Testis (tissue), 3 donors: ENCODE results near the gene TUBGCP6. TPM values are rescaled to one million over a fixed set of nuclear protein-coding genes. Genes with fewer than 3 reads are reported as not detected.

ENCODE experiments used
- DNase-seq: peaks from one replicate; pipeline ENCODE4 v3.0.0-alpha.2; 2019
- H3K27ac ChIP-seq, 2 donors: fragments of 200-600 bp; sonication (generic); one replicate each; pipeline ENCODE4 v1.5.1; 2019
- H3K27me3 ChIP-seq: fragments of 200-600 bp; sonication (generic); one replicate; pipeline ENCODE4 v1.5.1; 2019
- H3K36me3 ChIP-seq: fragments of 200-600 bp; sonication (generic); one replicate; pipeline ENCODE4 v1.5.1; 2017; ENCODE audit warnings: low read depth; ENCODE audit errors: missing control alignments
- H3K4me1 ChIP-seq: fragments of 200-600 bp; sonication (generic); one replicate; pipeline ENCODE4 v1.5.1; 2019
- H3K4me3 ChIP-seq, 2 donors: fragments of 200-600 bp; sonication (generic); one replicate each; pipeline ENCODE4 v1.5.1; 2017 to 2019
- H3K9me3 ChIP-seq: fragments of 200-600 bp; sonication (generic); one replicate; pipeline ENCODE4 v1.5.1; 2017
- POLR2A ChIP-seq: fragments of 450-650 bp; IDR thresholded peaks from one replicate; pipeline ENCODE4 v1.6.1; 2017; ENCODE audit warnings: antibody characterized with exemption, mild to moderate bottlenecking, moderate library complexity
- WGBS, 2 donors: methylation state at CpG; one replicate each; pipeline ENCODE4 v1.1.5; 2018; 5-methylcytosine and 5-hydroxymethylcytosine counted together
- intact Hi-C: fragments of 100-400 bp; cut with DNase I; formaldehyde crosslinking; loops from one replicate; pipeline ENCODE4 v1.15.1; 2023; ENCODE audit warnings: low total_unique reads
- polyA plus RNA-seq: library from polyadenylated mRNA; stranded (reverse); fragments of 350-450 nt; fragmentation: Illumina TruSeq; extraction: RNeasy Lipid Tissue Mini Kit (QIAGEN cat#74804); gene quantifications from one replicate; pipeline ENCODE4 v1.2.3, GENCODE V29; 2014; ENCODE audit warnings: low read depth, low replicate concordance; ENCODE audit not compliant: insufficient read depth
- total RNA-seq, 2 donors: library from RNA; depleted of rRNA; stranded (reverse); fragments of >200 nt; gene quantifications; one replicate each; pipeline ENCODE4 v1.2.3, GENCODE V29; 2016
- TF ChIP-seq, protein P1 (sequence below), 3 experiments: fragments of 450-650 bp in 2 of 3; fragments of 200-600 bp in 1 of 3; sonication (generic) in 1 of 3; IDR thresholded peaks; one replicate each; pipeline ENCODE4 v1.5.1; 2016 to 2019; ENCODE audit warnings: antibody characterized with exemption in 3 of 3, mild to moderate bottlenecking in 2 of 3, moderate library complexity in 1 of 3

TUBGCP6 gene
- total and polyA plus RNA-seq, 3 donors from 2014 or later, result 40.2 to 143 (median 136) TPM

DNA sequence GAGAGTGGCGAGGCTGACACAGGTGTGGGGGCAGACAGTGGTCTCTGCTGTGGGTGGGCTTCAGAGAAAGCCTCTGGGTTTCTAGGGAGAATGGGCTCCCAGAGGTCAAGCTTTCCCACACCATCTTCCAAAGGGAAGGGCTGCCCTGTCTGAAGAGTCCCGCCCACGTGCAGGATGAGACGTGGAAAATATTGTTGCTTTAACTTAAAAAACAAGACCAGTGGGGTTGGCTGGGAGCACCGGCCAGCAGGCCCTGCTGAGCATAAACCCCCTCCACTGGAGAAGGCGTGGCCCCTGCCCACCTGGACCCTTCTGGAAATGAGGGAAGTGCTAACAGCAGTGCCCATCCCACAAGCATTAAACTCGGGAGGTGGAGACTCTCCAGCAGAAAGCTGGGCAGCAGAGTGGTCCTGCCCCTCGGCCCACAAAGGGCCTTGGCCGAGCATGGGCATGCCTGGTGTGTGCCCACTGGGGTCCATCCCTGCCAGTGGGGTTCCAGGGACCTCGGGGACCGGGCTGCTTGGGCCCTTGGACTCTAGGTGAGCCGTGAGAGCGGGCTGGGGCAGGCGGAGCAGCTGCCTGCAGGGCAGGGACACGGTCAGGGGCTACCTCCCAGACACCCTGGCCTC is 28.7 kb downstream of the TUBGCP6 start:
- intact Hi-C loops, result no loop called here
- no peaks in the 10 kb centered on the region for H3K27me3 ChIP-seq

DNA sequence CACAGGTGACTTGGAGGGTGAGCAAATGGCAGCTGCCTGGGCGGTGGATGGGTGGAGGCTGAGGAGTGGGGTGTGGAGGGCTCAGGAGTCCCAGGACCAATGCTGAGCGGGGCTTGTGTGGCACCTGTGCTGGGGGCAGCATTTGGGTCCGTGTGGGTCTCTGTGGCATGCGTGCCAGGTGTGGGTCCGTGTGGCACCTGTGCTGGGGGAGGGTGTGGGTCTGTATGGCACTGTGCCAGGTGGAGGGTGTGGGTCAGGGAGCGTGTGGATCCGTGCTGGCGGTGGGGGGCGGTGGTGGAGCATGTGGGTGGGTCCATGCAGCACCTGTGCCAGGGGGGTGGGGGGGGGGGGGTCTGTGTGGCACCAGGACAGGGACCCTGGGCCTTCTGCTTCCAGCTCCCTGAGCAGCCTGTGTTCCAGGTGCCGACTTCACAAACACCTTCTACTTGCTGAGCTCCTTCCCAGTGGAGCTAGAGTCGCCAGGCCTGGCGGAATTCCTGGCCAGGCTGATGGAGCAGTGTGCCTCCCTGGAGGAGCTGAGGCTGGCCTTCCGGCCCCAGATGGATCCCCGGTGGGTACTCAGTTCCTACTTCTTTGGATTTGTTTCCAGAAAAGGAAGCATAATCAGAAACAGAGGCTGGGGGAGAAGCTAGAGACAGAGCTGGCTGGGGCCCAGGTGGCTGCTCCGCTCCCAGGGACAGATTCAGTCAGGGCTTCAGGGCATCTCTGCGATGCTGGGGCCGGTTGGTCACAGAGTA is 29.3 kb downstream of the TUBGCP6 start:
- WGBS, 2 donors, result 68 to 88% methylated on average over 3 to 17 of the region's 17 CpGs
- H3K4me3 ChIP-seq, result no peak overlapping the region
- H3K9me3 ChIP-seq, result no peaks in the 10 kb centered on the region
- no peak overlapping the region for H3K27ac ChIP-seq
- H3K36me3 ChIP-seq, result no peaks in the 10 kb centered on the region
- H3K4me1 ChIP-seq, result peaks cover 8% of the 10 kb centered on the region
- TF ChIP-seq, protein P1, sequence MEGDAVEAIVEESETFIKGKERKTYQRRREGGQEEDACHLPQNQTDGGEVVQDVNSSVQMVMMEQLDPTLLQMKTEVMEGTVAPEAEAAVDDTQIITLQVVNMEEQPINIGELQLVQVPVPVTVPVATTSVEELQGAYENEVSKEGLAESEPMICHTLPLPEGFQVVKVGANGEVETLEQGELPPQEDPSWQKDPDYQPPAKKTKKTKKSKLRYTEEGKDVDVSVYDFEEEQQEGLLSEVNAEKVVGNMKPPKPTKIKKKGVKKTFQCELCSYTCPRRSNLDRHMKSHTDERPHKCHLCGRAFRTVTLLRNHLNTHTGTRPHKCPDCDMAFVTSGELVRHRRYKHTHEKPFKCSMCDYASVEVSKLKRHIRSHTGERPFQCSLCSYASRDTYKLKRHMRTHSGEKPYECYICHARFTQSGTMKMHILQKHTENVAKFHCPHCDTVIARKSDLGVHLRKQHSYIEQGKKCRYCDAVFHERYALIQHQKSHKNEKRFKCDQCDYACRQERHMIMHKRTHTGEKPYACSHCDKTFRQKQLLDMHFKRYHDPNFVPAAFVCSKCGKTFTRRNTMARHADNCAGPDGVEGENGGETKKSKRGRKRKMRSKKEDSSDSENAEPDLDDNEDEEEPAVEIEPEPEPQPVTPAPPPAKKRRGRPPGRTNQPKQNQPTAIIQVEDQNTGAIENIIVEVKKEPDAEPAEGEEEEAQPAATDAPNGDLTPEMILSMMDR (IDR thresholded peaks at IDR 0.05), result no peak
- TF ChIP-seq POLR2A, result no peak
- no peak for DNase-seq
- intact Hi-C loops, result no loop called here
- no peaks in the 10 kb centered on the region for H3K27me3 ChIP-seq

More for the DNA sequence above, 28.7 kb downstream of the TUBGCP6 start:
- peaks cover 5% of the 10 kb centered on the region for H3K4me1 ChIP-seq
- TF ChIP-seq, protein P1 (IDR thresholded peaks at IDR 0.05), result no peak
- TF ChIP-seq POLR2A, result no peak
- H3K36me3 ChIP-seq, result no peaks in the 10 kb centered on the region
- 71 to 75% methylated on average over 5 to 15 of the region's 15 CpGs for WGBS, 2 donors
- H3K4me3 ChIP-seq, result no peak overlapping the region
- no peaks in the 10 kb centered on the region for H3K9me3 ChIP-seq
- H3K27ac ChIP-seq, result no peak overlapping the region
- DNase-seq, result no peak

DNA sequence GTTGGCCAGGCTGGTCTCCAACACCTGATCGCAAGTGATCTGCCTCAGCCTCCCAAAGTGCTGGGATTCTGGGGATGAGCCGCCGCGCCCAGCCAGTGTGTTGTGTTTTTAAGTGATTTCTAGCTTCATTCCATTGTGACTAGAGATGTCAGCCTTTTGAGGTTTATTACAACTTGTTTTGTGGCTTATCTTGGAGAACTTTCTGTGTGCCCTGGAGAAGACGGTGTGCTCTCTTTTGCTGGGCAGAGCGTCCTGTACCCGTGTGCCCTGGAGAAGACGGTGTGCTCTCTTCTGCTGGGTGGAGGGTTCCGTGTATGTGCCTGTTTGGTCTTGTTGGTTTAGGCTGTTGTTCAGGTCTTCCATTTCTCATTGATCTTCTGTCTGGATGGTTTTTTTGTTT is 31.6 kb downstream of the TUBGCP6 start:
- H3K36me3 ChIP-seq, result no peaks in the 10 kb centered on the region
- intact Hi-C loops, result no loop called here

DNA sequence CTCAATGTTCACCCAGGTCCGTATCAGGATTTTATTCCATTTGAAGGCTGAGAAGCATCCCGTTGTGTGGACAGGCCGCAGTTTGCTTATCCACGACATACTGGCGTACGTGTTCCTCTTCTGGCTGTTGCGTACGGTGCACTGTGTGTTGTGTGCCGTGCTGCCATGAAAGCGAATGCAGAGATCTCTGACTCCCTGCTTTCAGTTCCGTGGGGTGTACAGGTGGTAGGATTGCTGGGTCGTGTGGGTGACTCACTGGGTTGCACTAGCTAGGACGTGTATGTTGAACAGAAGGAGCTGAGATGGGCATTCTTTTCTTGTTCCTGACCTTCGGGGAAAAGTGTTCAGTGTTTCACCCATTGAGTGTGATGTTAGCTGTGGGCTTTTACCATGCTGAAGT is 33.7 kb downstream of the TUBGCP6 start:
- 88 to 90% methylated on average over 14 of the region's 14 CpGs for WGBS, 2 donors
- TF ChIP-seq POLR2A, result no peak
- TF ChIP-seq, protein P1 (IDR thresholded peaks at IDR 0.05), result no peak
- no peak overlapping the region for H3K4me3 ChIP-seq
- peaks cover 31% of the 10 kb centered on the region for H3K4me1 ChIP-seq
- intact Hi-C loops, result no loop called here
- no peaks in the 10 kb centered on the region for H3K27me3 ChIP-seq
- no peak for DNase-seq
- no peak overlapping the region for H3K27ac ChIP-seq
- H3K9me3 ChIP-seq, result no peaks in the 10 kb centered on the region
- no peaks in the 10 kb centered on the region for H3K36me3 ChIP-seq

More for the DNA sequence above, 31.6 kb downstream of the TUBGCP6 start:
- DNase-seq, result no peak
- H3K27ac ChIP-seq, result no peak overlapping the region
- 61 to 83% methylated on average over 9 of the region's 9 CpGs for WGBS, 2 donors
- H3K27me3 ChIP-seq, result no peaks in the 10 kb centered on the region
- no peaks in the 10 kb centered on the region for H3K9me3 ChIP-seq
- TF ChIP-seq, protein P1 (IDR thresholded peaks at IDR 0.05), result no peak
- TF ChIP-seq POLR2A, result no peak
- H3K4me3 ChIP-seq, result no peak overlapping the region
- peaks cover 24% of the 10 kb centered on the region for H3K4me1 ChIP-seq
